ENCODE results near the gene KCTD5. TPM values are rescaled to one million over a fixed set of nuclear protein-coding genes. Genes with fewer than 3 reads are reported as not detected.
"Not testable (repeated sequence)": the region's sequence is repeated elsewhere in the genome, so short reads cannot be mapped to it uniquely, and the experiment has no call there.

KCTD5 gene
- total and polyA plus RNA-seq, 2 of the 8 experiments (the other 6 are each of a cell fraction or from before 2014, with no cell fraction given) = 26.6 to 31.8 TPM

DNA sequence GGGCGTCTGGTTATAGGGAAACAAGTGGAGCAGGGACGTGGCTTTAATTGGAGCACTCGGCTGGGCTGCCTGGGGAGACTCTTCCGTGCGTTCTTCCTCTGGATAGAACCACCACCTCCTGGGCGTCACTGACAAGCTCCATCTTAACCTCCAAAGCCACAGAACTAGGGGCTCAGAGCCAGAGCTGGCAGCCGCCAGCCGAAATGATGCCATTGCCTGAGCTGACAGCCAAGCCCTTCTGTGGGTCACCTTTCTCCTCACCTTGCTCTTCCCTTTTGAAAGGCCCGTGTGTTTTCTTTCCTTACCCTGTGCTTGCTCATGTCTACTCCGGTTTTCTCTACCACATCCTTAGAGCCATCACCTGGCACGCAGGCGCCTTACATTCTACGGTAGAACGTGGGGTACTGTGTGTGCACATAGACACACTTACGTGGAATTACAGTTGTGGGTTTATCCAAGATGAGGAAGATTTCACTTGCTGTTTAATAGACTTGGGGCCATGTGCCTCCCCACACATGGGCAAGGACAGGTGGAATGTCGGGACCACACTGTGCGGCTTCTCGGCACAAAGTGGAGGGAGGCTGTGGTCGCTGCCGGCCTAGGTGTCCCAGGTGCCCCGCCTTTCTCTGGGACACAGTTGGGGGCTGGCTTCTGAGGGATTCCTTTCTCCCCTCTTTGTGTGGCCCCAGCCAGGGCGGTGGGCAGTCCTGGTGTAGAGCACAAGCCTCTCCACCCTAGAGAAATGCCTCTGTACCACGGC is 3.9 kb upstream of the KCTD5 start:
- WGBS, 2 experiments (ENCODE audit: extremely low coverage in 1 of 2, insufficient coverage in 1 of 2, insufficient read length in 1 of 2, insufficient replicate concordance in 2 of 2, low coverage in 1 of 2, low lambda C conversion rate in 2 of 2, missing lambda C conversion rate in 1 of 2) = 93% methylated on average over 12 of the region's 23 CpGs; no CpG with 5 or more reads in 1 of the 2 experiments

DNA sequence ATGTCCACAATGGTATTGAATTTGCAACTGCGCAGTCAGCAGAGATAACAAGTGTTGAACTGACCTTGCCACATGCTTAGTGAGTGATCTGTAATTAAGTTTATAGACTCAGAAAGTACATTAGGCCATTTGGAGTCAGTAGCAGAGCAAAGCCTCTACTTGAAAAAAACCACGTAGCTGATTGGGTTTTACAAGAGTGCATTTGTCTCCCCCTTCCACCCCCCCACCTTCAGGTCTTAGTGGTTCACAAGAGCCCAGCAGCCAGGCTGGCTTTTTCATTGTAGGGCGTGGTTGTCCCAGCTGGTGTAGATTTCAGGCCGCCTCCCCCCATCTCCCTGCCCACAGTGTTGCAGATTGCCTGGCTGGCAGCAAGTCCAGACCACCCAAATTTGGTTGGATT is 2.4 kb upstream of the KCTD5 start:
- H3K9ac ChIP-seq (replicated peaks in 1 of 4; ENCODE audit: extremely low read depth in 1 of 4, low read depth in 3 of 4, low read length in 3 of 4); H2BK20ac ChIP-seq (ENCODE audit: low read length); H3K23ac ChIP-seq (ENCODE audit: insufficient read length); H2BK120ac ChIP-seq (replicated peaks; ENCODE audit: low read depth, low read length); H4K91ac ChIP-seq (replicated peaks; ENCODE audit: insufficient read length, low read length); H2BK12ac ChIP-seq (ENCODE audit: low read depth, low read length); FAIRE-seq; CTCF ChIA-PET (ENCODE audit: partially characterized antibody); H4K5ac ChIP-seq (ENCODE audit: insufficient read length, low read depth, low read length); H3K27ac ChIP-seq (ENCODE audit: low read depth, low read length); H4K8ac ChIP-seq (ENCODE audit: extremely low read depth, insufficient read depth, low read length); H3K9me3 ChIP-seq (ENCODE audit: insufficient read depth in 2 of 2, low read depth in 1 of 2, low read length in 1 of 2); H3K36me3 ChIP-seq (ENCODE audit: control insufficient read depth in 2 of 4, insufficient read depth in 4 of 4, low read length in 3 of 4); H2AK5ac ChIP-seq (ENCODE audit: low read depth, low read length); H3K4me3 ChIP-seq (ENCODE audit: extremely low read depth in 1 of 4, insufficient read depth in 2 of 4, low read depth in 3 of 4, low read length in 4 of 4); H3K4me1 ChIP-seq (replicated peaks in 1 of 4; ENCODE audit: control insufficient read depth in 3 of 4, insufficient read depth in 4 of 4, low read length in 3 of 4); H3K27me3 ChIP-seq (replicated peaks in 1 of 4; ENCODE audit: control insufficient read depth in 3 of 4, extremely low read depth in 1 of 4, insufficient read depth in 3 of 4, low read length in 3 of 4); H3K4me2 ChIP-seq (ENCODE audit: insufficient read depth in 1 of 2, low read depth in 2 of 2, low read length in 2 of 2); H2AFZ ChIP-seq (ENCODE audit: low read length); H3K14ac ChIP-seq (ENCODE audit: insufficient read length); H2BK15ac ChIP-seq (ENCODE audit: low read length); DNase-seq (ENCODE audit: low read depth in 1 of 2, low spot score in 2 of 2); H3K23me2 ChIP-seq (ENCODE audit: low read depth, low read length); H2BK5ac ChIP-seq (ENCODE audit: low read depth, low read length); H3K18ac ChIP-seq (ENCODE audit: extremely low read depth, low read length); H3K79me1 ChIP-seq (ENCODE audit: low read depth, low read length); H4K20me1 ChIP-seq (replicated peaks in 1 of 2; ENCODE audit: control insufficient read depth in 1 of 2, insufficient read depth in 2 of 2, low read length in 2 of 2); H3K56ac ChIP-seq (replicated peaks; ENCODE audit: insufficient read length, low read depth, low read length); H3K4ac ChIP-seq (replicated peaks; ENCODE audit: insufficient read length, low read depth, low read length): not testable (repeated sequence)
- peaks cover 0 to 19% of the 10 kb centered on the region in 2 experiments; a peak in 2 of 4 replicates for H3K79me2 ChIP-seq (ENCODE audit: control insufficient read depth in 1 of 2, insufficient read depth in 2 of 2, low read length in 2 of 2)
- 86% methylated on average over 4 of the region's 4 CpGs; no CpG with 5 or more reads in 1 of the 2 experiments for WGBS, 2 experiments (ENCODE audit: extremely low coverage in 1 of 2, insufficient coverage in 1 of 2, insufficient read length in 1 of 2, insufficient replicate concordance in 2 of 2, low coverage in 1 of 2, low lambda C conversion rate in 2 of 2, missing lambda C conversion rate in 1 of 2)
- POLR2A ChIA-PET (ENCODE audit: partially characterized antibody) = interaction anchor here (0.6 kb wide), 1 partner anchor 79 kb away, joined by 3 read pairs; no protein-coding TSS in a partner anchor

More for the DNA sequence above, 3.9 kb upstream of the KCTD5 start:
- H3K79me1 ChIP-seq (ENCODE audit: low read depth, low read length); H3K9me3 ChIP-seq (ENCODE audit: insufficient read depth in 2 of 2, low read depth in 1 of 2, low read length in 1 of 2); H3K4me1 ChIP-seq (replicated peaks in 1 of 4; ENCODE audit: control insufficient read depth in 3 of 4, insufficient read depth in 4 of 4, low read length in 3 of 4); H3K14ac ChIP-seq (ENCODE audit: insufficient read length); DNase-seq (ENCODE audit: low read depth in 1 of 2, low spot score in 2 of 2); POLR2A ChIA-PET (ENCODE audit: partially characterized antibody); H2BK5ac ChIP-seq (ENCODE audit: low read depth, low read length); H4K20me1 ChIP-seq (replicated peaks in 1 of 2; ENCODE audit: control insufficient read depth in 1 of 2, insufficient read depth in 2 of 2, low read length in 2 of 2); H3K79me2 ChIP-seq (ENCODE audit: control insufficient read depth in 1 of 2, insufficient read depth in 2 of 2, low read length in 2 of 2); H3K36me3 ChIP-seq (ENCODE audit: control insufficient read depth in 2 of 4, insufficient read depth in 4 of 4, low read length in 3 of 4); CTCF ChIA-PET (ENCODE audit: partially characterized antibody); H2BK120ac ChIP-seq (replicated peaks; ENCODE audit: low read depth, low read length); H4K8ac ChIP-seq (ENCODE audit: extremely low read depth, insufficient read depth, low read length); H3K4me3 ChIP-seq (ENCODE audit: extremely low read depth in 1 of 4, insufficient read depth in 2 of 4, low read depth in 3 of 4, low read length in 4 of 4); H2AFZ ChIP-seq (ENCODE audit: low read length); H3K9ac ChIP-seq (replicated peaks in 1 of 4; ENCODE audit: extremely low read depth in 1 of 4, low read depth in 3 of 4, low read length in 3 of 4); H2BK20ac ChIP-seq (ENCODE audit: low read length); H3K23me2 ChIP-seq (ENCODE audit: low read depth, low read length); H2BK15ac ChIP-seq (ENCODE audit: low read length); H2AK5ac ChIP-seq (ENCODE audit: low read depth, low read length); H3K18ac ChIP-seq (ENCODE audit: extremely low read depth, low read length); FAIRE-seq; H4K91ac ChIP-seq (replicated peaks; ENCODE audit: insufficient read length, low read length); H3K4ac ChIP-seq (replicated peaks; ENCODE audit: insufficient read length, low read depth, low read length); H3K23ac ChIP-seq (ENCODE audit: insufficient read length); H3K4me2 ChIP-seq (ENCODE audit: insufficient read depth in 1 of 2, low read depth in 2 of 2, low read length in 2 of 2); H2BK12ac ChIP-seq (ENCODE audit: low read depth, low read length); H3K27me3 ChIP-seq (replicated peaks in 1 of 4; ENCODE audit: control insufficient read depth in 3 of 4, extremely low read depth in 1 of 4, insufficient read depth in 3 of 4, low read length in 3 of 4); H4K5ac ChIP-seq (ENCODE audit: insufficient read length, low read depth, low read length); H3K27ac ChIP-seq (ENCODE audit: low read depth, low read length); H3K56ac ChIP-seq (replicated peaks; ENCODE audit: insufficient read length, low read depth, low read length): not testable (repeated sequence)
